PFSK-1 (cell line): ENCODE data around the gene FBLN1.

Experiments
- FOXP2 ChIP-seq: optimal IDR thresholded peaks from 2 replicates; pipeline ENCODE3; 2011; ENCODE audit warnings: borderline replicate concordance, control low read depth, inconsistent platforms; ENCODE audit not compliant: insufficient read depth; ENCODE audit errors: extremely low read length, extremely low read depth
- POLR2AphosphoS5 ChIP-seq: IDR thresholded peaks from 2 replicates; pipeline ENCODE4 v1.6.1; 2012; ENCODE audit warnings: low read depth, mild to moderate bottlenecking, control low read depth, low read length, moderate library complexity
- SIN3A ChIP-seq: IDR thresholded peaks from 2 replicates; pipeline ENCODE4 v1.6.1; 2012; ENCODE audit warnings: mild to moderate bottlenecking, low read length, moderate library complexity, borderline replicate concordance; ENCODE audit not compliant: insufficient read depth
- TAF1 ChIP-seq: IDR thresholded peaks from 2 replicates; pipeline ENCODE4 v1.6.1; 2012; ENCODE audit warnings: low read length, control low read depth, borderline replicate concordance; ENCODE audit not compliant: insufficient read depth
- TF ChIP-seq, protein P1 (sequence below), 2 experiments: IDR thresholded peaks; 2 replicates each; pipeline versions ENCODE4 v1.6.1 to v1.8.0; 2011 to 2012; ENCODE audit warnings: low read depth in 2 of 2, low read length in 2 of 2, control low read depth in 1 of 2, inconsistent platforms in 1 of 2, mild to moderate bottlenecking in 1 of 2, moderate library complexity in 1 of 2; ENCODE audit not compliant: insufficient read depth in 1 of 2

Gene FBLN1

DNA sequence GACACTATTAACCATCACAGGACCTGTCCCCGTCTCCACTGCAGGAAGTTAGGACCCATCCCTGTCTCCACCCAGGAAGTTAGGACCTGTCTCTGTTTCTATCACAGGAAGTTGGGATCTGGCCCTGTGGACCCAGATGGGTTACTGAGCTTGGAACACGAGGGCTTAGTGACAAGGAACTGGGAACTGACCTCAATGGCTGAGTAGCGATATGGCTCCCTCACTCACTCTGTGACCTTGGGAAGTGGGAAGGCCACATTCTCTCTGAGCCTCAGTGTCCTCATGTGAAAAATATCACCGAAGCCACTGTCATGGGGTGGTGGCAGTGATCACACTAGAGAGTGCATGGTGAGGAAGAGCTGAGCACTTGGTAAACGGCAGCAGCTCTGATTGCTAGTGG is 59.4 kb downstream of the FBLN1 start:
- TF ChIP-seq FOXP2 (no peak), TAF1 (no peak), SIN3A (no peak), POLR2AphosphoS5 (no peak)
- TF ChIP-seq, protein P1, sequence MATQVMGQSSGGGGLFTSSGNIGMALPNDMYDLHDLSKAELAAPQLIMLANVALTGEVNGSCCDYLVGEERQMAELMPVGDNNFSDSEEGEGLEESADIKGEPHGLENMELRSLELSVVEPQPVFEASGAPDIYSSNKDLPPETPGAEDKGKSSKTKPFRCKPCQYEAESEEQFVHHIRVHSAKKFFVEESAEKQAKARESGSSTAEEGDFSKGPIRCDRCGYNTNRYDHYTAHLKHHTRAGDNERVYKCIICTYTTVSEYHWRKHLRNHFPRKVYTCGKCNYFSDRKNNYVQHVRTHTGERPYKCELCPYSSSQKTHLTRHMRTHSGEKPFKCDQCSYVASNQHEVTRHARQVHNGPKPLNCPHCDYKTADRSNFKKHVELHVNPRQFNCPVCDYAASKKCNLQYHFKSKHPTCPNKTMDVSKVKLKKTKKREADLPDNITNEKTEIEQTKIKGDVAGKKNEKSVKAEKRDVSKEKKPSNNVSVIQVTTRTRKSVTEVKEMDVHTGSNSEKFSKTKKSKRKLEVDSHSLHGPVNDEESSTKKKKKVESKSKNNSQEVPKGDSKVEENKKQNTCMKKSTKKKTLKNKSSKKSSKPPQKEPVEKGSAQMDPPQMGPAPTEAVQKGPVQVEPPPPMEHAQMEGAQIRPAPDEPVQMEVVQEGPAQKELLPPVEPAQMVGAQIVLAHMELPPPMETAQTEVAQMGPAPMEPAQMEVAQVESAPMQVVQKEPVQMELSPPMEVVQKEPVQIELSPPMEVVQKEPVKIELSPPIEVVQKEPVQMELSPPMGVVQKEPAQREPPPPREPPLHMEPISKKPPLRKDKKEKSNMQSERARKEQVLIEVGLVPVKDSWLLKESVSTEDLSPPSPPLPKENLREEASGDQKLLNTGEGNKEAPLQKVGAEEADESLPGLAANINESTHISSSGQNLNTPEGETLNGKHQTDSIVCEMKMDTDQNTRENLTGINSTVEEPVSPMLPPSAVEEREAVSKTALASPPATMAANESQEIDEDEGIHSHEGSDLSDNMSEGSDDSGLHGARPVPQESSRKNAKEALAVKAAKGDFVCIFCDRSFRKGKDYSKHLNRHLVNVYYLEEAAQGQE (IDR thresholded peaks at IDR 0.05; ENCODE audit: insufficient read depth in 1 of 2, low read depth in 2 of 2, low read length in 2 of 2) = no peak

GRCh38 chr22:45562537-45563361 is 60.1 kb downstream of the FBLN1 start:
- TF ChIP-seq FOXP2 (no peak), TAF1 (no peak), POLR2AphosphoS5 (no peak), SIN3A (no peak)
- TF ChIP-seq, protein P1 (IDR thresholded peaks at IDR 0.05; ENCODE audit: insufficient read depth in 1 of 2, low read depth in 2 of 2, low read length in 2 of 2) = no peak

- TF ChIP-seq SIN3A = no peak
- no peak for TF ChIP-seq TAF1
- no peak for TF ChIP-seq POLR2AphosphoS5
- TF ChIP-seq, protein P1 (IDR thresholded peaks at IDR 0.05; ENCODE audit: insufficient read depth in 1 of 2, low read depth in 2 of 2, low read length in 2 of 2) = no peak
- no peak for TF ChIP-seq FOXP2
Measured at GRCh38 chr22:45563362-45564040, 60.8 kb downstream of the FBLN1 start.

DNA sequence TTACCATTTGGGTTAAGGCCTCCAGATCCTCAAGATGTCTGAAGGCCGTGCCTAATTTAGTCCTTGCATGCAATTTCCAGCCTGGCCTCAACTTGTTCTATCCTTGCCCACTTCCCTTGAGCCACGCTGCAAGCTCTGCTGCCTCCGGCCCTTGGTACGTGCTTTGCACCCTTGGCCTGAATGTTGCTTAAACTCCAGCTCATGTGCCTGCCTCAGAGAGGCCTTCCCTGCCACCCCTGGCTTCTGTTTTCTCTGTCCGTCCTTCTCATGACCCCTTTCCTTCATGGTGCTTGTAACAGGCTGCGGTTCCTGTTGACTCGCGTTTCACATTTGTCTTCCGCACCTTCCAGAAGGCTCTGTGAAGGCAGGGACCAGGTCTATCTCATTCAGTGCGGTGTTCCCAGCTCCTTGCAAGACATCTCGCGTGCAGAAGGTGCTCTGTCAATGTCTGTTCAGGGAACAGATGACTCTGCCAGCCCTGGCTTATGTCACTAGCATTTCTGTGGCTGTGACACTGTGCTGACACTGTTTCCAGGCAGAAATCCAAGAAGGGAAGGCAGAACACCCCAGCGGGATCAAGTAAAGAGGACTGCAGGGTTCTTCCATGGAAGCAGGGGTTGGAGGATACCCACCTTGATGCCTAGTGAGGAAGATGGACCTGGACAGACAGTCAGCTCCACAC is 61.8 kb downstream of the FBLN1 start:
- no peak for TF ChIP-seq SIN3A
- TF ChIP-seq FOXP2 = no peak
- no peak for TF ChIP-seq POLR2AphosphoS5
- TF ChIP-seq TAF1 = no peak

- no peak for TF ChIP-seq SIN3A
- no peak for TF ChIP-seq TAF1
- TF ChIP-seq POLR2AphosphoS5 = no peak
- TF ChIP-seq, protein P1 (IDR thresholded peaks at IDR 0.05; ENCODE audit: insufficient read depth in 1 of 2, low read depth in 2 of 2, low read length in 2 of 2) = no peak
- TF ChIP-seq FOXP2 = no peak
Measured at GRCh38 chr22:45565171-45565570, 62.5 kb downstream of the FBLN1 start.
